GM18907 (cell line): Measurements from ENCODE around the gene TAB3.

Source experiments
- ATAC-seq: cut with Tn5 transposase; IDR thresholded peaks from one replicate; pipeline ENCODE4 v1.9.1; 2021; ENCODE audit warnings: mild to moderate bottlenecking, moderate library complexity; ENCODE audit not compliant: unreplicated experiment

Gene TAB3

GRCh38 chrX:30779453-30780030 lies 109.5 kb downstream of the TAB3 start:
- no peak for ATAC-seq

GRCh38 chrX:30777575-30777974 lies 111.5 kb downstream of the TAB3 start:
- ATAC-seq = no peak
